ENCODE data around the gene A1CF.
"Not testable (repeated sequence)": the region's sequence is repeated elsewhere in the genome, so short reads cannot be mapped to it uniquely, and the experiment has no call there.

Gene A1CF

DNA sequence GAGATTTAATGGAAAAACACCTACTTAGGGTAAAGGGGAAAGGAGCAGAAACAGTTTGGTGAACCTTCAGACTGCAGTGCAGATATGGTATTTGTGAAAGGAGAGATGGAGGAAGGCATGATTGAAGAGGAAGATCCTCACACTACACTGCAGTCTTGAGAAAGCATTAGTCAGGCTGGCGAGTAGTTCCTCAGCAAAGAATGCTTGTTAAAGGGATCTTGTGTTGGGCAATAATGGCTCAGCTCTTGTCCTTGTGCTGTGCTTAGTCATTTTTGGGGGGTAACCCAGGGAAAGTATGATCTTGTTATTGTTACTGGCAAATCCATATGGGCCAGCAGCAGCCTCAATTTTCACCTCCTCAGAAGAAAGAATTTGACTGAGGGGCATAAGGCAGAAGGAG lies 105.4 kb downstream of the A1CF start:
- DNase-seq, result peak; percentile 82

DNA sequence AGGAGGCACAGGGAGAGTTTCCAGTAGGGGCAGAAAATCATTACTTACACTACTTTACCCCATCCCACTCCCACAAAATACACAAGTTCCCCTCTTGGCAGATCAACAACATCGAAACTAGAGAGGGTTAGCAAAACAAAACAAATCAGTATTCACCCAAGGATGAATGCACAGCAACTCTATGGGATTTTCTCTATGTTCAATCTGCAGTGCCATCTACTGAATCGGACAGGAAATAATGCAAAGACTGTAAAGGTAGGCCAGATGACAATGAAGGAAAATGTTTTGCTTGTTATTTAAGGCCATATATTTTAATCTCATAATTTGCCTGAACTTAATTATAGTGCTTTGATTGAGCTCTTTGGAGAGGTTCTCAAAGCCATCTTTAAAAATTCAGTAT lies 110.6 kb downstream of the A1CF start:
- DNase-seq, result not testable (repeated sequence)

DNA sequence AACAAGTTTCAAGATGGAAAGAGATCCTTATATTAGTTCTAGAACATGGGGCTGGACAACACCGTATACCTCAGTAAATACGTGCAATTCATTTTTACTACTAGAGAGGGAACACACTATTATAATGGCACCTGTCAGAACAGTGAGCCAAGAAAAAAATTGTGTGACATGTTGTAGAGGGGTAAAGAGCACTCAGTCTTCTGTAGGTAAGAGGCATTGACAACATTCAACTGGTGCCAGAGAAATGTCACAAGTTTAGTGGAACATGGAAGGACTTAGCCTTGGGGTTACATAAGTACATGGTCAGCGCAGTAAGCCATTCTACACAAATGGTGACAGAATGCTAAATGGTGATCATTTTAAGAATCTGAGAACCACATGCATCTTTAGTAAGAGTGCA lies 113.4 kb downstream of the A1CF start:
- not testable (repeated sequence) for DNase-seq

DNA sequence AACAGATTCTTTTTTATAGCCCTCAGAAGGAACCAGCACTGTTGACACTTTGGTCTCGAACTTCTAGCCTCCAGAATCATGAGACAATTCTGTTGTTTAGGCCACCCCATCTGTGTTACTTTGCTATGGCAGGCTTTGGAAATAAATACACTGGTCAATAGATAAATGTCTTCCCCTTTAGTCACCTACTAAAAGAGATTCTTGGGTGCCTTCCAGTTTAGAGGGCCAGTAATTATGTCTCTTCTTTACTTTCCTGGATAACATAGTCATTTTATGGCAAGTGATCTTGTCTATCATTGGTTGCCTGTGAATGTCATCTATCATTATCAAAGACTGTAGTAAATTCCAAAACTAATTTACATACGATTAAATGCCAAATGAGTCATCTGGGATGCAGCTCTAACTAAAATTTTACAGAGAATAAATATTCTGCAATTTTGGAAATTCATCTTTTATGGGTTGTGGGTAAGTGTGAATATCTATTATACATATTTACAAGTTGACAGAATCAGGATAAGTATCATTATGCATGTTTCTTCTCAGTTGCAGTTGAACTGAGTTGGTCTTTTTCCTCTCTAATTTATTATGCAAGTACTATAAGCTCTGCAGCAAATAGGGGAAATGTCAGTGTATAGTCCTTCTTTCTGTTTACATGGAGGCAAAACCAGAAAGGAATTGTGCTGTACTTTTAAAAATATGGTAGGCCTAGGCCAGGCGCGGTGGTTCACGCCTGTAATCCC lies 118.5 kb downstream of the A1CF start:
- peak; percentile 75 for DNase-seq
